SU-DHL-6 (cell line): ENCODE data around the gene TFRC.
"Not testable (repeated sequence)": the region's sequence is repeated elsewhere in the genome, so short reads cannot be mapped to it uniquely, and the experiment has no call there.

Experiments
- EZH2phosphoT487 ChIP-seq: fragments of 200-600 bp; sonication (generic), shearing (Covaris generic); conservative IDR thresholded peaks from 2 replicates; pipeline ENCODE4 v1.6.1; 2018; ENCODE audit warnings: mild to moderate bottlenecking, antibody characterized with exemption, low read length, moderate library complexity, mixed read lengths
- TF ChIP-seq, protein P1 (sequence below): fragments of 200-600 bp; sonication (generic); IDR thresholded peaks from one replicate; pipeline ENCODE4 v1.5.1; 2017; ENCODE audit warnings: antibody characterized with exemption, mild to moderate bottlenecking, low read length, moderate library complexity; ENCODE audit not compliant: insufficient read depth, poor library complexity, severe bottlenecking

- TF ChIP-seq, protein P1, sequence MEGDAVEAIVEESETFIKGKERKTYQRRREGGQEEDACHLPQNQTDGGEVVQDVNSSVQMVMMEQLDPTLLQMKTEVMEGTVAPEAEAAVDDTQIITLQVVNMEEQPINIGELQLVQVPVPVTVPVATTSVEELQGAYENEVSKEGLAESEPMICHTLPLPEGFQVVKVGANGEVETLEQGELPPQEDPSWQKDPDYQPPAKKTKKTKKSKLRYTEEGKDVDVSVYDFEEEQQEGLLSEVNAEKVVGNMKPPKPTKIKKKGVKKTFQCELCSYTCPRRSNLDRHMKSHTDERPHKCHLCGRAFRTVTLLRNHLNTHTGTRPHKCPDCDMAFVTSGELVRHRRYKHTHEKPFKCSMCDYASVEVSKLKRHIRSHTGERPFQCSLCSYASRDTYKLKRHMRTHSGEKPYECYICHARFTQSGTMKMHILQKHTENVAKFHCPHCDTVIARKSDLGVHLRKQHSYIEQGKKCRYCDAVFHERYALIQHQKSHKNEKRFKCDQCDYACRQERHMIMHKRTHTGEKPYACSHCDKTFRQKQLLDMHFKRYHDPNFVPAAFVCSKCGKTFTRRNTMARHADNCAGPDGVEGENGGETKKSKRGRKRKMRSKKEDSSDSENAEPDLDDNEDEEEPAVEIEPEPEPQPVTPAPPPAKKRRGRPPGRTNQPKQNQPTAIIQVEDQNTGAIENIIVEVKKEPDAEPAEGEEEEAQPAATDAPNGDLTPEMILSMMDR: not testable (repeated sequence)
- not testable (repeated sequence) for TF ChIP-seq EZH2phosphoT487
Measured at GRCh38 chr3:196005338-196005737, 76.6 kb downstream of the TFRC start.
